Measurements from ENCODE around the gene PLAAT5.
"Not testable (repeated sequence)": the region's sequence is repeated elsewhere in the genome, so short reads cannot be mapped to it uniquely, and the experiment has no call there.

Gene PLAAT5

GRCh38 chr11:63435351-63435750, 55.6 kb downstream of the PLAAT5 start:
- not testable (repeated sequence) for DNase-seq; H3K4me2 ChIP-seq (ENCODE audit: low read length, poor library complexity, severe bottlenecking); H3K23ac ChIP-seq (ENCODE audit: low read length in 2 of 2); H3K27ac ChIP-seq (ENCODE audit: low read length, poor library complexity, severe bottlenecking); H2BK12ac ChIP-seq (ENCODE audit: low read length in 2 of 2); H2BK5ac ChIP-seq (ENCODE audit: low read depth, low read length, poor library complexity, severe bottlenecking); H2BK15ac ChIP-seq (ENCODE audit: low read depth, poor library complexity, severe bottlenecking); H4K8ac ChIP-seq (ENCODE audit: low read length); H3K4me1 ChIP-seq (ENCODE audit: control insufficient read depth, insufficient read depth, low read depth, low read length); H3K27me3 ChIP-seq (ENCODE audit: control insufficient read depth in 1 of 2, insufficient read depth in 1 of 2, low read length in 2 of 2); H2AK5ac ChIP-seq (ENCODE audit: low read length, severe bottlenecking); H3K14ac ChIP-seq (ENCODE audit: low read length in 2 of 2); H3K18ac ChIP-seq (ENCODE audit: low read depth in 1 of 2, low read length in 2 of 2); H4K91ac ChIP-seq (ENCODE audit: low read length); H2AFZ ChIP-seq (ENCODE audit: low read depth, low read length); H2BK120ac ChIP-seq (ENCODE audit: low read depth, low read length); H3K36me3 ChIP-seq (ENCODE audit: control insufficient read depth in 1 of 2, insufficient read depth in 2 of 2, low read depth in 1 of 2, low read length in 2 of 2); H3K79me1 ChIP-seq (replicated peaks; ENCODE audit: low read length, poor library complexity, severe bottlenecking); H3K9ac ChIP-seq (ENCODE audit: low read length); H3K4ac ChIP-seq (ENCODE audit: low read depth in 1 of 2, low read length in 2 of 2); H3K4me3 ChIP-seq (ENCODE audit: insufficient read depth in 1 of 2, low read depth in 1 of 2, low read length in 2 of 2); H3K9me3 ChIP-seq (ENCODE audit: control insufficient read depth, low read length)
- 90% methylated on average over 17 of the region's 22 CpGs for WGBS

DNA sequence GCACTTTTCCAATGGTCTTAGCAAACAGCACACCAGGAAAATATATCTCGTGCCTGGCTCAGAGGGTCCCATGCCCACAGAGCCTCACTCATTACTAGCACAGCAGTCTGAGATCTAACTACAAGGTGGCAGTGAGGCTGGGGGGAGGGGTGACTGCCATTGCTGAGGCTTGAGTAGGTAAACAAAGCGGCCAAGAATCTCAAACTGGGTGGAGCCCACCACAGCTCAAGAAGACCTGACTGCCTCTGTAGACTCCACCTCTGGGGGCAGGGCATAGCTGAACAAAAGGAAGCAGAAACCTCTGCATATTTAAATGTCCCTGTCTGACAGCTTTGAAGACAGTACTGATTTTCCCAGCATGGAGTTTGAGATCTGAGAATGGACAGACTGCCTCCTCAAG, 60.2 kb downstream of the PLAAT5 start:
- not testable (repeated sequence) for H3K4me3 ChIP-seq (ENCODE audit: insufficient read depth in 1 of 2, low read depth in 1 of 2, low read length in 2 of 2); H4K91ac ChIP-seq (ENCODE audit: low read length); H3K4me2 ChIP-seq (ENCODE audit: low read length, poor library complexity, severe bottlenecking); H3K79me1 ChIP-seq (replicated peaks; ENCODE audit: low read length, poor library complexity, severe bottlenecking); H2BK15ac ChIP-seq (ENCODE audit: low read depth, poor library complexity, severe bottlenecking); H2BK5ac ChIP-seq (ENCODE audit: low read depth, low read length, poor library complexity, severe bottlenecking); H3K27ac ChIP-seq (ENCODE audit: low read length, poor library complexity, severe bottlenecking); H3K36me3 ChIP-seq (ENCODE audit: control insufficient read depth in 1 of 2, insufficient read depth in 2 of 2, low read depth in 1 of 2, low read length in 2 of 2); H3K14ac ChIP-seq (ENCODE audit: low read length in 2 of 2); DNase-seq; H3K4me1 ChIP-seq (ENCODE audit: control insufficient read depth, insufficient read depth, low read depth, low read length); H2AFZ ChIP-seq (ENCODE audit: low read depth, low read length); H3K18ac ChIP-seq (ENCODE audit: low read depth in 1 of 2, low read length in 2 of 2); H3K9me3 ChIP-seq (ENCODE audit: control insufficient read depth, low read length); H3K9ac ChIP-seq (ENCODE audit: low read length); H3K4ac ChIP-seq (ENCODE audit: low read depth in 1 of 2, low read length in 2 of 2); H4K8ac ChIP-seq (ENCODE audit: low read length); H2AK5ac ChIP-seq (ENCODE audit: low read length, severe bottlenecking); H2BK120ac ChIP-seq (ENCODE audit: low read depth, low read length); H3K23ac ChIP-seq (ENCODE audit: low read length in 2 of 2); H2BK12ac ChIP-seq (ENCODE audit: low read length in 2 of 2)
- H3K27me3 ChIP-seq (ENCODE audit: control insufficient read depth in 1 of 2, insufficient read depth in 1 of 2, low read length in 2 of 2) = peaks cover 0 to 11% of the 10 kb centered on the region in 2 experiments
- WGBS = 0% methylated on average over 1 of the region's 2 CpGs

- Histone ChIP-seq H3K4ac (ENCODE audit: low read depth in 1 of 2, low read length in 2 of 2) (no peak overlapping the region), H4K91ac (ENCODE audit: low read length) (no peak overlapping the region), H2BK5ac (ENCODE audit: low read depth, low read length, poor library complexity, severe bottlenecking) (no peak overlapping the region), H3K4me2 (ENCODE audit: low read length, poor library complexity, severe bottlenecking) (no peak overlapping the region), H3K9ac (ENCODE audit: low read length) (no peak overlapping the region), H3K27ac (ENCODE audit: low read length, poor library complexity, severe bottlenecking) (no peak overlapping the region), H3K27me3 (ENCODE audit: control insufficient read depth in 1 of 2, insufficient read depth in 1 of 2, low read length in 2 of 2) (peaks cover 0 to 11% of the 10 kb centered on the region in 2 experiments), H2BK15ac (ENCODE audit: low read depth, poor library complexity, severe bottlenecking) (no peak overlapping the region), H3K14ac (ENCODE audit: low read length in 2 of 2) (no peak overlapping the region), H3K9me3 (ENCODE audit: control insufficient read depth, low read length) (peaks cover 4% of the 10 kb centered on the region), H3K18ac (ENCODE audit: low read depth in 1 of 2, low read length in 2 of 2) (no peak overlapping the region), H3K79me1 (replicated peaks; ENCODE audit: low read length, poor library complexity, severe bottlenecking) (no peaks in the 10 kb centered on the region), H2BK12ac (ENCODE audit: low read length in 2 of 2) (no peak overlapping the region), H2BK120ac (ENCODE audit: low read depth, low read length) (no peak overlapping the region), H4K8ac (ENCODE audit: low read length) (no peak overlapping the region), H2AFZ (ENCODE audit: low read depth, low read length) (no peak overlapping the region), H3K4me3 (ENCODE audit: insufficient read depth in 1 of 2, low read depth in 1 of 2, low read length in 2 of 2) (no peak overlapping the region), H3K23ac (ENCODE audit: low read length in 2 of 2) (no peak overlapping the region), H2AK5ac (ENCODE audit: low read length, severe bottlenecking) (no peak overlapping the region), H3K4me1 (ENCODE audit: control insufficient read depth, insufficient read depth, low read depth, low read length) (no peaks in the 10 kb centered on the region), H3K36me3 (ENCODE audit: control insufficient read depth in 1 of 2, insufficient read depth in 2 of 2, low read depth in 1 of 2, low read length in 2 of 2) (no peaks in the 10 kb centered on the region)
- WGBS = 61% methylated on average over 2 of the region's 2 CpGs
- DNase-seq = no peak
Observed at GRCh38 chr11:63427971-63428508, 62.9 kb downstream of the PLAAT5 start.

GRCh38 chr11:63417174-63417852, 73.7 kb downstream of the PLAAT5 start:
- Histone ChIP-seq H2AFZ (ENCODE audit: low read depth, low read length) (no peak overlapping the region), H3K4me1 (ENCODE audit: control insufficient read depth, insufficient read depth, low read depth, low read length) (no peaks in the 10 kb centered on the region), H2BK15ac (ENCODE audit: low read depth, poor library complexity, severe bottlenecking) (no peak overlapping the region), H2AK5ac (ENCODE audit: low read length, severe bottlenecking) (no peak overlapping the region), H4K91ac (ENCODE audit: low read length) (no peak overlapping the region), H3K18ac (ENCODE audit: low read depth in 1 of 2, low read length in 2 of 2) (no peak overlapping the region), H3K23ac (ENCODE audit: low read length in 2 of 2) (no peak overlapping the region), H3K4me2 (ENCODE audit: low read length, poor library complexity, severe bottlenecking) (no peak overlapping the region), H3K9ac (ENCODE audit: low read length) (no peak overlapping the region), H3K27me3 (ENCODE audit: control insufficient read depth in 1 of 2, insufficient read depth in 1 of 2, low read length in 2 of 2) (peaks cover 0 to 4% of the 10 kb centered on the region in 2 experiments), H3K36me3 (ENCODE audit: control insufficient read depth in 1 of 2, insufficient read depth in 2 of 2, low read depth in 1 of 2, low read length in 2 of 2) (no peaks in the 10 kb centered on the region), H3K14ac (ENCODE audit: low read length in 2 of 2) (no peak overlapping the region), H2BK120ac (ENCODE audit: low read depth, low read length) (no peak overlapping the region), H2BK5ac (ENCODE audit: low read depth, low read length, poor library complexity, severe bottlenecking) (no peak overlapping the region), H3K4me3 (ENCODE audit: insufficient read depth in 1 of 2, low read depth in 1 of 2, low read length in 2 of 2) (no peak overlapping the region), H3K4ac (ENCODE audit: low read depth in 1 of 2, low read length in 2 of 2) (no peak overlapping the region), H3K79me1 (replicated peaks; ENCODE audit: low read length, poor library complexity, severe bottlenecking) (no peaks in the 10 kb centered on the region), H3K27ac (ENCODE audit: low read length, poor library complexity, severe bottlenecking) (no peak overlapping the region), H2BK12ac (ENCODE audit: low read length in 2 of 2) (no peak overlapping the region), H3K9me3 (ENCODE audit: control insufficient read depth, low read length) (no peaks in the 10 kb centered on the region), H4K8ac (ENCODE audit: low read length) (no peak overlapping the region)
- 19% methylated on average over 2 of the region's 2 CpGs for WGBS
- no peak for DNase-seq
